IMR-90 (cell line): ENCODE measurements around the gene ADAP2.

Source experiments
- BHLHE40 ChIP-seq: fragments of 150-350 bp; IDR thresholded peaks from 2 replicates; pipeline ENCODE4 v1.6.1; 2016; ENCODE audit warnings: mild to moderate bottlenecking, low read depth, low read length
- CEBPB ChIP-seq: IDR thresholded peaks from 2 replicates; pipeline ENCODE4 v1.6.1; 2012; ENCODE audit warnings: low read depth, low read length, improper control_type of control experiment
- CHD1 ChIP-seq: IDR thresholded peaks from 2 replicates; pipeline ENCODE4 v1.6.1; 2012; ENCODE audit warnings: low read depth, low read length, improper control_type of control experiment
- CTCF ChIP-seq: conservative IDR thresholded peaks from 2 replicates; pipeline ENCODE4 v1.5.1; 2012; ENCODE audit warnings: mild to moderate bottlenecking, low read depth, low read length, improper control_type of control experiment
- FOS ChIP-seq: fragments of 150-350 bp; IDR thresholded peaks from 2 replicates; pipeline ENCODE4 v1.6.1; 2016; ENCODE audit warnings: low read depth, low read length
- MAFK ChIP-seq: IDR thresholded peaks from 2 replicates; pipeline ENCODE4 v1.6.1; 2012; ENCODE audit warnings: low read depth, low read length, improper control_type of control experiment
- MAZ ChIP-seq: IDR thresholded peaks from 2 replicates; pipeline ENCODE4 v1.6.1; 2012; ENCODE audit warnings: low read depth, mild to moderate bottlenecking, low read length, improper control_type of control experiment, moderate library complexity, borderline replicate concordance
- POLR2A ChIP-seq: IDR thresholded peaks from 2 replicates; pipeline ENCODE4 v1.6.1; 2012; ENCODE audit warnings: mild to moderate bottlenecking, low read depth, low read length
- RAD21 ChIP-seq: IDR thresholded peaks from 2 replicates; pipeline ENCODE4 v1.6.1; 2012; ENCODE audit warnings: low read length, improper control_type of control experiment
- RCOR1 ChIP-seq: IDR thresholded peaks from 2 replicates; pipeline ENCODE4 v1.6.1; 2012; ENCODE audit warnings: mild to moderate bottlenecking, low read length, improper control_type of control experiment; ENCODE audit not compliant: insufficient replicate concordance
- RFX5 ChIP-seq: IDR thresholded peaks from 2 replicates; pipeline ENCODE4 v1.8.0; 2012; ENCODE audit warnings: low read depth, mild to moderate bottlenecking, low read length, moderate library complexity
- SMC3 ChIP-seq: fragments of 150-350 bp; IDR thresholded peaks from 2 replicates; pipeline ENCODE4 v1.6.1; 2016; ENCODE audit warnings: low read depth, mild to moderate bottlenecking, antibody characterized with exemption, low read length, moderate library complexity
- TF ChIP-seq, protein P1 (sequence below): fragments of 150-350 bp; IDR thresholded peaks from 2 replicates; pipeline ENCODE4 v1.6.1; 2017; ENCODE audit warnings: mild to moderate bottlenecking, antibody characterized with exemption, low read length, low read depth
- TF ChIP-seq, protein P2 (sequence below): fragments of 150-350 bp; IDR thresholded peaks from 2 replicates; pipeline ENCODE4 v1.6.1; 2016; ENCODE audit warnings: low read depth, mild to moderate bottlenecking, low read length, moderate library complexity, borderline replicate concordance

GRCh38 chr17:30928584-30928983, 6.8 kb downstream of the ADAP2 start:
- no peak for TF ChIP-seq CTCF
- no peak for TF ChIP-seq FOS
- TF ChIP-seq SMC3: no peak
- TF ChIP-seq BHLHE40: no peak
- no peak for TF ChIP-seq RCOR1
- no peak for TF ChIP-seq POLR2A
- TF ChIP-seq, protein P1, sequence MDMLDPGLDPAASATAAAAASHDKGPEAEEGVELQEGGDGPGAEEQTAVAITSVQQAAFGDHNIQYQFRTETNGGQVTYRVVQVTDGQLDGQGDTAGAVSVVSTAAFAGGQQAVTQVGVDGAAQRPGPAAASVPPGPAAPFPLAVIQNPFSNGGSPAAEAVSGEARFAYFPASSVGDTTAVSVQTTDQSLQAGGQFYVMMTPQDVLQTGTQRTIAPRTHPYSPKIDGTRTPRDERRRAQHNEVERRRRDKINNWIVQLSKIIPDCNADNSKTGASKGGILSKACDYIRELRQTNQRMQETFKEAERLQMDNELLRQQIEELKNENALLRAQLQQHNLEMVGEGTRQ: no peak
- TF ChIP-seq MAZ: no peak
- TF ChIP-seq CEBPB: no peak
- TF ChIP-seq, protein P2, sequence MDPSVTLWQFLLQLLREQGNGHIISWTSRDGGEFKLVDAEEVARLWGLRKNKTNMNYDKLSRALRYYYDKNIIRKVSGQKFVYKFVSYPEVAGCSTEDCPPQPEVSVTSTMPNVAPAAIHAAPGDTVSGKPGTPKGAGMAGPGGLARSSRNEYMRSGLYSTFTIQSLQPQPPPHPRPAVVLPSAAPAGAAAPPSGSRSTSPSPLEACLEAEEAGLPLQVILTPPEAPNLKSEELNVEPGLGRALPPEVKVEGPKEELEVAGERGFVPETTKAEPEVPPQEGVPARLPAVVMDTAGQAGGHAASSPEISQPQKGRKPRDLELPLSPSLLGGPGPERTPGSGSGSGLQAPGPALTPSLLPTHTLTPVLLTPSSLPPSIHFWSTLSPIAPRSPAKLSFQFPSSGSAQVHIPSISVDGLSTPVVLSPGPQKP: no peak
- TF ChIP-seq CHD1: no peak
- no peak for TF ChIP-seq MAFK
- TF ChIP-seq RAD21: no peak
- TF ChIP-seq RFX5: no peak
